ENCODE results near the gene SKP1. TPM values are rescaled to one million over a fixed set of nuclear protein-coding genes. Genes with fewer than 3 reads are reported as not detected.

Gene SKP1
- total RNA-seq, 1 donor from 2014 or later: 287 TPM

- no peak for DNase-seq
Measured at GRCh38 chr5:134130239-134130945, 46.4 kb downstream of the SKP1 start.

GRCh38 chr5:134129411-134130238 is 47.1 kb downstream of the SKP1 start:
- no peak for DNase-seq

- no peak for DNase-seq
Measured at GRCh38 chr5:134128648-134128995, 48.1 kb downstream of the SKP1 start.

- DNase-seq: no peak
Measured at GRCh38 chr5:134127988-134128647, 48.6 kb downstream of the SKP1 start.

GRCh38 chr5:134127376-134127861 is 49.3 kb downstream of the SKP1 start:
- no peak for DNase-seq

- peak; percentile 48 for DNase-seq
Measured at GRCh38 chr5:134125039-134126015, 51.4 kb downstream of the SKP1 start.

GRCh38 chr5:134124289-134125038 is 52.3 kb downstream of the SKP1 start:
- DNase-seq: no peak

GRCh38 chr5:134123360-134123759 is 53.4 kb downstream of the SKP1 start:
- DNase-seq: no peak

GRCh38 chr5:134122530-134122929 is 54.2 kb downstream of the SKP1 start:
- DNase-seq: no peak

- DNase-seq: no peak
Measured at GRCh38 chr5:134120386-134121138, 56.2 kb downstream of the SKP1 start.

GRCh38 chr5:134119720-134120119 is 57.0 kb downstream of the SKP1 start:
- DNase-seq: no peak

- no peak for DNase-seq
Measured at GRCh38 chr5:134118212-134118835, 58.4 kb downstream of the SKP1 start.

- DNase-seq: no peak
Measured at GRCh38 chr5:134116789-134117761, 59.7 kb downstream of the SKP1 start.

- DNase-seq: no peak
Measured at GRCh38 chr5:134116286-134116685, 60.5 kb downstream of the SKP1 start.

GRCh38 chr5:134115806-134116175 is 61.0 kb downstream of the SKP1 start:
- DNase-seq: no peak

GRCh38 chr5:134114886-134115805 is 61.6 kb downstream of the SKP1 start:
- DNase-seq: no peak
